AG08395 (cell line): ENCODE measurements around the gene GP9.
"Not testable (repeated sequence)": the region's sequence is repeated elsewhere in the genome, so short reads cannot be mapped to it uniquely, and the experiment has no call there.

Experiments
- DNase-seq: peaks from one replicate; pipeline ENCODE4 v3.0.0; 2012; ENCODE audit warnings: mixed read lengths, low spot score

The GP9 gene

DNA sequence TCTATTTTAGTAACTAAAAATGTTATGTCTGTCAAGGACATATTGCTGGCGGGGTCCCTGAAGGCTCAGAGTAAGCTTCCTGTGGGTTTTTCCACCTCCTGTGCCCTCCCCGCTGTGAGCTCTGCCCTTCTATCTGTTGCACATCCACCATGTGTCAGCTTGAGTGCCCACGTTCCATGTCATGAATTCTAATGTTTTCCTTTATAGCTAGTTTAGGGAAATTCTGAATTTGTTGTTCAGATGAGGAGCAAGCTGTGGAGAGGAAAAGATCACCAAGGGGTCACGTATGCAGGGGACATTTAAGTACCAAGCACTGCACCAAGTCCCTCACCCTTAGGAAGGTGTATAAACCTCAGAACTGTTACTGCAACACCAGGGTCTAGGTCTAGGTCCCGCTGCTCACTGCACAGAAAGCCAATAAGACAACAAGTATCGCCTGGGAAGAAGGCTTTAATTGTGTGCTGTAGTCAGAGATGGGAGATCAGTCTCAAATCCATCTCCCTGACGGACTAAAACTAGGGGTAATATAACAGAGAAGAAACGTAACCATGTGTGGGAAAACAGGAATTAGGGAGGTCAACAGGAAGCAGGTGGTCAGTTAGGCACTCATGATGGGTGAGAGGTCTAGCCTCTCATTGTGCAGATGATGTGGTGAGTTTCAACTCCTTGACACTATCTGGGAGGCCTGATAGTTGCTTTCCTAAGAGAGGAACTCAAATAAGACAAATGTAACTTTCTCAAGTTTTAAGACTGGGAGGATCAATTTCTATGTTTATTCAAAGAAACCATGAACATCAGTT, 9.7 kb downstream of the GP9 start:
- DNase-seq: no peak

DNA sequence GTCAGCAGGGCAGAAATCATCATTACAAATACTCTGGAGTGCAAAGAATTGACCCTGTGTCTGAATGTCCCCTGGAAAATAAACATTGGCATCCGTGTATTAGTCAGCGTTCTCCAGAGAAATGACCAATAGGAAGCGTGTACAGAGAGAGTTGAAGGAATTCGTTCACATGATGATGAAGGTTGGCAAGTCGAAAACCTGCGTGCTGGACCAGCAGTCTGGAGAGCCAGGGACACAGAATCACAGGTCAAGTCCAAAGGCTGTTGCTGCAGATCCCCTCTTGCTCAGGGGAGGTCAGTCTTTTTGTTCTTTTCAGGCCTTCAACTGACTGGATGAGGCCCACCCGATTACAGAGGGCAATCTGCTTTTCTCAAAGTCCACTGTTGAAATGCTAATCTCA, 16.6 kb downstream of the GP9 start:
- no peak for DNase-seq

GRCh38 chr3:129078510-129078909, 17.9 kb downstream of the GP9 start:
- no peak for DNase-seq

- DNase-seq: no peak
Measured at GRCh38 chr3:129081503-129081902, 20.9 kb downstream of the GP9 start.

DNA sequence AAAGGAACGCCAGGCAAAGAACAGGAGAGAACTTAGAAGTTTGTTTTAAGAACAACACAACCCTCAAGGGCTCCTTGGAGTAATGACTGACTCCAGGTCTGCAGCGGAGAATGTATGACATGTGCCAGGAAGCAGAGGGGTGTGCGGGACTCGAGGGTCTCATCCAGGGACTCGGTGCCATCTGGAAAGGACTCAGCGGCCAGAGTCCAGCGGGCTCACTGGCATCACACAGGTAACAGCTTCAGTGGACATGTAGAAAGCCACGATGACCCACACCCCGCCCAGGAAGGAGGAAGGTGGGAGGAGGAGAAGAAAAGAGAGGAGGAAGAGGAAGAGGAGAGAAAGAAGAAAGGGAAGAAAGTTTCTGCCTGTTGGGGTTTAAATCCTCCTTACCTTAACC, 21.4 kb downstream of the GP9 start:
- DNase-seq: no peak

DNA sequence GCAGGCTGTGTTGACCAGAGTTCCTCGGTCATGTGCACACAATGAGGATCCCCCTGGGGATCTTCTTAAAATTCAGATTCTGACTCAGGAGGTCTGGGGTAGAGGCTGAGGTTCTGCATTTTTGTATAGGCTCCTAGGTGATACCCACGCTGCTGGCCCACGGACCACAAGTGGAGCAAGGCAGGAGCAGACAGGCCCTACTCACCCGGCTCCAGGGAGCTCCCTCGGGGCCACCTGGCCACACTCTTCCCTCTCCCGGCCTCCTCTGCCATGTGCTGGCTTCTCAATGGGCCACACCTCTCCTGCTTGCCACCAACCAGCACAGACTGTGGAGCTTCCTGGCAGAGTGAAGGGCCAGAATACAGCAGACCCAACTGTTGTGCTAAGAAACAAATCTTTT, 23.9 kb downstream of the GP9 start:
- no peak for DNase-seq

- DNase-seq: no peak
Measured at GRCh38 chr3:129085165-129085715, 24.7 kb downstream of the GP9 start.

DNA sequence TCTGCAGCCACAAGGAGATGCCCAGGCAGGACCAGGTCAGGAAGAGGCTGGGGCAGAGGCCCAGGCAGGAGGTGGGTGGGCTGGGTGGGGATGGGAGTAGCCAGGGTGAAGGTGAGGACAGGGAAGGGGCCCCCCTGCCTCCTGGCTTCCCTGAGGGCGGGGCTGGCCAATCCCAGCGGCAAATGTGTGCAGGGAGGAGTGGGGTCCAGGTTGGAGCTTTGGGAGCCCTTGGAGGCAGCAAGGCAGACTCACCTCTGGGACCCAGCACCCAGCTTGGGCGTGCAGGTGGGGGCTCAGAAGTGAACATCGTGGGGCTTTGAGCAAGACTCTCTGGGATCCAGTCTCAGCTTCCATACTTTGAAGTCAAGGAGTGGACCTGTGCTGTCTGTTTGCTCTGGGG, 25.2 kb downstream of the GP9 start:
- no peak for DNase-seq

GRCh38 chr3:129087138-129087702, 26.6 kb downstream of the GP9 start:
- DNase-seq: peak; percentile 52

GRCh38 chr3:129087904-129088303, 27.3 kb downstream of the GP9 start:
- DNase-seq: not testable (repeated sequence)

DNA sequence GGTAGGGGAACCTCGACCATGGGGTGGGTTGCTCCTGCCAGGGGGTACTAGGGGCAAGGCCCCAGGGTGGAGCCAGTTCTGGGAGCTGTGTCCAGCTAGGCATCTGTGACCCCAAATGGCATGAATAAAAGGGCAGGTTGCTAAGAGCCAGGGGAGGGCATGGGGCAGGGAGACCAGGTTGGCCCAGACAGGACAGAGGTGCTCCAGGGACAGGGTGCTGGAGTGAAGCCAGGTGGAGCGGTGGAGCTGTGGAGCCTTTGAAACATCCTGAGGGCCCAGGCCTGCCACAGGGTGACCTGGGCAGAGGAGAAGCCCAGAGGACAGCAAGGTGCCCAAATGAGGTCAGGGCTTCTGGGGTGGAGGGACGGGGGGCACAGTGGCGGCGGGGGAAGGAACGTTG, 27.7 kb downstream of the GP9 start:
- not testable (repeated sequence) for DNase-seq

GRCh38 chr3:129095285-129095684, 34.7 kb downstream of the GP9 start:
- DNase-seq: no peak

GRCh38 chr3:129100274-129100673, 39.7 kb downstream of the GP9 start:
- no peak for DNase-seq

DNA sequence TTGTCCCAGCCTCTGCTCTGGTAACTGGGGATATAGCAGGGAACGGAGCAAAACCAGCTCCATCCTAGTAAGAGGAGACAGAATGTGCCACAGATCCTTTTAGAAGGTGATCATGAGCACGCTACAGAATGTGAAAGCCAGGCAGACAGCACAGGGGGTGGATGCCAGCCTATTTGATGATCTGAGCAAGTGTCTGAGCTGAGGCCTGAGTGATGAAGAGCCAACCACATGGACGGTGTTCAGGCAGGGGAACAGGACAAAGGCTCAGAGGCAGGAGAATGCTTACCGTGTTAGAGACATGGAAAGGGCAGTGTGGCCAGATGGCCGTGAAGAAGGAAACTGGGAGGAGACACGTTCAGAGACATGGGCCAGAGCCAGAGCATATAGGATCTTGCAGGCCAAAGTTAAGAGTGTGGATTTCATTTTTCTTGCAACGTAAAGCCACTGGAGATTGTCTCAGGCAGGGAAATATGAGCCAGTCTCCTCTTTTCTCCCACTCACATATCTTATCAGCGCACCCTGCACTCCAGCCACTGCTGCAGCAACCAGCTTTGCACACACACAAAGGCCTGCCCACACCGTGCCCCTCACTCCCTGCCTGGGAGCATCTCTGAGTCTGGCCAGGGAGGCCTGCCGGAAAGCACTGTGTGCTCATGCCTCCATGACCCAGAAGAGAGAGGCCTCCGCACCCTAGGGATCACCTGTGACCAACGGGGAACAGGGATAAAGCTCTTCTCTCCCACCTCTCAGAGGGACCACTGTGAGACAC, 41.0 kb downstream of the GP9 start:
- DNase-seq: no peak

DNA sequence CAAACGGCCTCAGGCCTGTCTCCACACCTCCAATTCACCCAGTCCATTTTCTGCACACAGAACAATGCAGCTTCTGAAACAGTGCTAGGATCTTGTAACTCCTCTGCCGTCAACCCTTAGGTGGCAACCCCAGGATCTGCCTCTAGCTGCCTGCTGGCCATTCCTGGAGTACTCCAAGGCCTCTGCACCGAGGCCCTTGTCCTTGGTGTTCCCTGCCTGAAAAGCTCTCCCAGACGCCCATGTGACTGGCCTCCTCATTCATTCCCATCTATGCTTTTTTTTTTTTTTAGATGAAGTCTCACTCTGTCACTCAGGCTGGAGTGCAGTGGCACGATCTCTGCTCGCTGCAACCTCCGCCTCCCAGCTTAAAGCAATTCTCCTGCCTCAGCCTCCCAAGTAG, 42.7 kb downstream of the GP9 start:
- no peak for DNase-seq

DNA sequence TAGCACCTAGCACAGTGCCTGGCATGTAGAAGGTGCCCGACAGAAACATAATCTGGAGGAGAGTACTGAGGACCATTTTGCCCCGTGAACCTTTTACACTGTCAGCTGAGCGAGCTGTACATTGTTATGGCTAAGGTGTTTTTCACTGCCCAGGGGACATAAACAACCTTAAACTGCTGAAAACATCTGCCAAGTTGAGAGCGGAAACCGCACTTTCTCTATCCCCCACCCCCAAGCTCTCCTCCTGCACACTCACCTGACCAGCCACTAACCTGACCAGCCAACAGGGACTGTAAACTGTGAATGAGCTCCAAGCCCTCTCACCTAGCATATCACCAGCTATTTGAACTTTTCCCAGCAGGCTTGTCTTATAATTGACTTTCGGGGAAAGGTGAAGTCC, 43.5 kb downstream of the GP9 start:
- no peak for DNase-seq

- no peak for DNase-seq
Measured at GRCh38 chr3:129104498-129105079, 44.0 kb downstream of the GP9 start.

DNA sequence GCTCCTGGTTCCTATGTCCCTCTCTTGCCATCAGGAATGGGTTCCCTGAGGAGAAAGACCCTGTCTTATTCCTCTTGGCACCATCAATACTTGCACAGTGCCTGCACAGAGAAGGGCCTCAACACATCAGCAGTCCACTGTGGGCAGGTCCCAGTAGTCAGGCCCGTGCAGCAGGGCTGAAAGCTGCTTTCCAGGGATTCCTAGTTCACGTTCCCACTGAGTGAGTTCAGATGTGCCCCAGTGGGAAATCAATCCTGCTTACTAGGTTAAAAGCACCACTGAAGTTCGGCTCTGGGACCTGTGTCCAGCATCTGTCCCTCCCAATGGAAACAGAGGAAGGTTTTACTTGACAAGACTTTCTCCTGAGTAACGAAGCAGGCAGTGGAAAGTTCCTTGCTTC, 45.3 kb downstream of the GP9 start:
- DNase-seq: no peak

DNA sequence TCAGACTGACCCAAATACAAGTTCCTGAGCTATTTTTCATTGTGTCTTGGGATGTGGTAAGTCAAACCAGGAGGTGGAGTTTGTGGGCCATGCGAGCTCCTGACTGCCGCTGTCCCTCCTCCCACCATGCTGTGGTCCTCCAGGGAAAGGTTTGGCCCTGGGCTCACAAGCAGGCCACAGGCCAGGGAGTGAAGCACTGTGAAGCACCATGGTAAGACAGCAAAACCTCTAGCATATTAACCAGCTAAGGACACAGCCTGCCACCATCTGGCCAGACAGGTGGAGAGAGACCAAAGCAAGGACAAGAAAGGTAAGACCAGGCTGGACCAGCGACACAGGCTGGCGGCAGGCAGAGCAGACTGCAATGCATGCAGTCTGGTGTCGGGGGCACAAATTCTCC, 45.7 kb downstream of the GP9 start:
- DNase-seq: no peak

DNA sequence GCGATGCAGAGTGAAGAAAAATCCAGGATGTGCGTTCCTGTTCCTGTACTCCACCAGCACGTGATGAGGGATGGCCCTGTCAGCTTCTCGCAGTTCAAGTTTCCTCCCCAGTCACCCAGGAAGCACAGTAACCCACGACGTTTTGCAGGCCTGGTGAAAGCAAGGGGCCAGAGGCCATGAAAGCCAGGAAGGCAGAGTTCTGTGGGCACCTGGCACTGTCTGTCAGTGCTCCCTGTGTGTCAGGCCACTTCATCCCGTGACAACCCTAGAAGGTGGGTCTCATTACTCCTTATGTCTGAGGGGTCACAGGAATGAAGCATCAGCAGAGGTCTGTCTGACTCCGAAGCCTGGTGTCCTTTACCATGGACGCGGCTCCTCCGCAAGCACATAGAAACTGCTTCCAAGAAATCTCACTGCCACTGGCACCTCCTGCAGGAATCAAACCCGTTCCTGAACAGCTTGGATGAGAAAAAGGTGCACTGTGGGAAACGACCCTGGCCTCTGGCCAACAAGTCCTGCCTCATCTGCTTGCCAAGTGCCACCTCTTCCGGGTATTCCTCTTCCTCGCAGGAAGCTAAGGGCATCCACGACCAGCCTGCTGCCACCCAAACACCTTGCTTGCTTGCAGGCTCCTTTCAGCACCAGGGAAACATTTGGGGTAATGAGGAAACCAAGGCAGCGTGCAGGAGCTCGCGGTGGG, 46.4 kb downstream of the GP9 start:
- no peak for DNase-seq

GRCh38 chr3:129107793-129108192, 47.2 kb downstream of the GP9 start:
- no peak for DNase-seq
